Lower lobe of right lung (tissue), 2 donors: ENCODE data around the gene TMEM86A. TPM values are rescaled to one million over a fixed set of nuclear protein-coding genes. Genes with fewer than 3 reads are reported as not detected.
"Not testable (repeated sequence)": the region's sequence is repeated elsewhere in the genome, so short reads cannot be mapped to it uniquely, and the experiment has no call there.

ENCODE experiments used
- ATAC-seq, 2 donors: fragments of 200-7000 bp; cut with Tn5 transposase; one replicate each; pipeline ENCODE4 v1.9.1; 2020 to 2022; ENCODE audit warnings: mild to moderate bottlenecking in 2 of 2, moderate library complexity in 2 of 2
- DNase-seq: peaks from one replicate; pipeline ENCODE4 v3.0.0-alpha.2; 2020
- H3K27ac ChIP-seq: fragments of 200-600 bp; one replicate; pipeline ENCODE4 v1.8.0; 2022
- H3K27me3 ChIP-seq: fragments of 200-600 bp; one replicate; pipeline ENCODE4 v1.8.0; 2022; ENCODE audit warnings: low read depth
- H3K36me3 ChIP-seq: fragments of 200-600 bp; one replicate; pipeline ENCODE4 v1.8.0; 2022; ENCODE audit warnings: mild to moderate bottlenecking
- H3K4me1 ChIP-seq: fragments of 200-600 bp; one replicate; pipeline ENCODE4 v1.8.0; 2022
- H3K4me3 ChIP-seq: fragments of 200-600 bp; one replicate; pipeline ENCODE4 v1.8.0; 2022; ENCODE audit warnings: mild to moderate bottlenecking
- H3K9me3 ChIP-seq: fragments of 200-600 bp; one replicate; pipeline ENCODE4 v1.8.0; 2022
- CTCF ChIP-seq: fragments of 200-600 bp; IDR thresholded peaks from one replicate; pipeline ENCODE4 v1.8.0; 2022; ENCODE audit warnings: antibody characterized with exemption, mild to moderate bottlenecking
- intact Hi-C: fragments of 100-400 bp; cut with DNase I; formaldehyde crosslinking; loops from one replicate; pipeline ENCODE4 v1.11.0; 2022
- total RNA-seq: library from RNA; stranded (reverse); fragmentation: NEBNext Ultra II Directional; extraction: Animal tissue kit (Norgen Biotek cat#: 25700); gene quantifications from one replicate; pipeline ENCODE4 v1.2.1, GENCODE V29; 2021
- donor health status: DM: no; HTN: yes; CAD: no; lungs with severe emphysema.

TMEM86A gene
- total RNA-seq, 1 donor from 2014 or later, result 11.7 TPM

GRCh38 chr11:18677560-18677959 lies 21.0 kb upstream of the TMEM86A start:
- no peaks in the 10 kb centered on the region for H3K9me3 ChIP-seq
- ATAC-seq (no peak), DNase-seq (no peak)
- no peak overlapping the region for H3K27ac ChIP-seq
- no peaks in the 10 kb centered on the region for H3K36me3 ChIP-seq
- H3K4me3 ChIP-seq, result no peak overlapping the region
- H3K27me3 ChIP-seq, result no peaks in the 10 kb centered on the region
- TF ChIP-seq CTCF, result no peak
- intact Hi-C loops, result no loop called here
- no peaks in the 10 kb centered on the region for H3K4me1 ChIP-seq

- H3K9me3 ChIP-seq, H3K27ac ChIP-seq, intact Hi-C loops, H3K36me3 ChIP-seq, DNase-seq, H3K27me3 ChIP-seq, H3K4me1 ChIP-seq, H3K4me3 ChIP-seq, ATAC-seq: not testable (repeated sequence)
Observed at GRCh38 chr11:18681949-18682348, 16.6 kb upstream of the TMEM86A start.

GRCh38 chr11:18682466-18682865 lies 16.1 kb upstream of the TMEM86A start:
- Histone ChIP-seq H3K27me3 (no peaks in the 10 kb centered on the region), H3K9me3 (no peaks in the 10 kb centered on the region), H3K36me3 (no peaks in the 10 kb centered on the region), H3K27ac (no peak overlapping the region), H3K4me1 (no peaks in the 10 kb centered on the region), H3K4me3 (no peak overlapping the region)
- DNase-seq (no peak), ATAC-seq (no peak)
- no peak for TF ChIP-seq CTCF
- intact Hi-C loops, result no loop called here

GRCh38 chr11:18684267-18684666 lies 14.3 kb upstream of the TMEM86A start:
- no peak for TF ChIP-seq CTCF
- ATAC-seq, result no peak
- Histone ChIP-seq H3K4me1 (no peaks in the 10 kb centered on the region), H3K36me3 (no peaks in the 10 kb centered on the region), H3K27me3 (no peaks in the 10 kb centered on the region), H3K4me3 (no peak overlapping the region), H3K27ac (no peak overlapping the region), H3K9me3 (no peaks in the 10 kb centered on the region)
- no peak for DNase-seq
- intact Hi-C loops, result no loop called here

GRCh38 chr11:18691467-18692140 lies 7.0 kb upstream of the TMEM86A start:
- intact Hi-C loops, H3K4me1 ChIP-seq, ATAC-seq, H3K27ac ChIP-seq, H3K4me3 ChIP-seq, DNase-seq, H3K9me3 ChIP-seq, H3K27me3 ChIP-seq, H3K36me3 ChIP-seq: not testable (repeated sequence)

GRCh38 chr11:18692941-18693760 lies 5.4 kb upstream of the TMEM86A start:
- intact Hi-C loops, result no loop called here
- H3K36me3 ChIP-seq, result no peaks in the 10 kb centered on the region
- no peak overlapping the region for H3K4me3 ChIP-seq
- peaks cover 5% of the 10 kb centered on the region for H3K4me1 ChIP-seq
- TF ChIP-seq CTCF, result no peak
- no peaks in the 10 kb centered on the region for H3K27me3 ChIP-seq
- ATAC-seq, result no peak
- no peaks in the 10 kb centered on the region for H3K9me3 ChIP-seq
- no peak for DNase-seq
- no peak overlapping the region for H3K27ac ChIP-seq
